ENCODE results near the gene AMPD2. TPM values are rescaled to one million over a fixed set of nuclear protein-coding genes. Genes with fewer than 3 reads are reported as not detected.

Gene AMPD2
- total RNA-seq, 1 donor = 59.4 TPM

DNA sequence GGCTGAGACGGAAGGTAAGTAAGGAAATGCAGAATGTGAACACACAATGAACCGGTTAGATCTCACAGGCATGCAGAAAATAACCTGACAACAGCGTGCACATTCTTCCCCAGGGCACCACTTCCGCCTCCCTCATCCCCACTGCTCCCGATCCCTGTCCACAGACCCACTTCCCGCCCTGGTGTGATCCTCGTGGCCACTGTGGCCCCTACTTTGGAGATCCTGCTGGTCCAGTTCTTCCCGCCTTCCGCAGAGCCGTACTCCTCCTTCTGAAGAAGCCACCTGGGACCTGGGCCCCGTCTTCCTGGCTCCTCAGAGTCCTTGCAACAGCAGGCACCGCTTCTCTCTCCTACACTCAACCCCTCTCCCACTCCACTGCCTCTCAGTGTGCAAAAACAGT is 34.9 kb downstream of the AMPD2 start:
- Histone ChIP-seq H3K4me3 (ENCODE audit: insufficient read depth, low read length) (no peak overlapping the region), H3K36me3 (ENCODE audit: insufficient read depth, low read length) (no peaks in the 10 kb centered on the region), H3K4me1 (ENCODE audit: insufficient read depth, low read length) (peaks cover 21% of the 10 kb centered on the region), H3K79me2 (ENCODE audit: insufficient read depth, low read length) (no peaks in the 10 kb centered on the region), H2AFZ (ENCODE audit: low read length) (no peak overlapping the region), H3K9me3 (ENCODE audit: low read depth, low read length) (no peaks in the 10 kb centered on the region), H3K4me2 (ENCODE audit: insufficient read depth, low read length) (no peak overlapping the region), H3K27me3 (ENCODE audit: insufficient read depth, low read length) (peaks cover 18% of the 10 kb centered on the region), H4K20me1 (ENCODE audit: insufficient read depth, low read length) (no peaks in the 10 kb centered on the region), H3K27ac (ENCODE audit: low read depth, low read length) (no peak overlapping the region)
- no peak for TF ChIP-seq CTCF (IDR thresholded peaks at IDR 0.05; ENCODE audit: extremely low read depth, low read depth, low read length)
- no peak for DNase-seq (ENCODE audit: insufficient read length, low spot score, missing footprints)

DNA sequence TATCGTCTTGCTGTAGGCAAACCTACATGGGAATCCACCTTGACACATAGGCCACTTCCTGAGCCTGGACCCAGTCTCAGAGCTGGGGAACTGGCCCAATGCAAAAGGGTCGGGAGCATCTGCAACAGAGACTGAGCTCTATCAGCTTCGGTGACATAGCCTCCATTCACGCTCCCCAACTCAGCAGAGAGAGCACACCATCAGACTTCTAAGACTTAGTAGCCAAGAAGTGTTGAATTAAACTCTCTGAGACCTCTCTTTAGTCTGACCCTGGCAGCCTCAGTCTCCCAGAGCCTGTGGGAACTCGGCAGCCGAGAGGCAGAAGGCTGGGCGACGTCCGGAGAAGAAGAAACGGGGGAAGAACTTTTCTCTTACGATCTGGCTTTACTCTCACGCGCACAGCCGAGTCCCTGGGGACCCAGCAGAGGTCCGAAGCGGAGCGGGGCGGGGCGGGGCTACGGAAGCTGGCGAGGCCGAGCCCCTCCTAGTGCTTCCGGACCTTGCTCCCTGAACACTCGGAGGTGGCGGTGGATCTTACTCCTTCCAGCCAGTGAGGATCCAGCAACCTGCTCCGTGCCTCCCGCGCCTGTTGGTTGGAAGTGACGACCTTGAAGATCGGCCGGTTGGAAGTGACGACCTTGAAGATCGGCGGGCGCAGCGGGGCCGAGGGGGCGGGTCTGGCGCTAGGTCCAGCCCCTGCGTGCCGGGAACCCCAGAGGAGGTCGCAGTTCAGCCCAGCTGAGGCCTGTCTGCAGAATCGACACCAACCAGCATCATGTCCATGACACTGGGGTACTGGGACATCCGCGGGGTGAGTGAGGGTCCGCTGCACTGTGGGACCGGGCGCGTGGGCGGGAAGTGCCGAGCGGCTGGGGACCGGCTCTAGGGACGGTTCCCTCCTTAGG is 36.2 kb downstream of the AMPD2 start, which contains the start of gene GSTM4:
Gene GSTM4 (plus strand): TSS at position 485 of the 905 bp plus-strand sequence. CDS start 291 bp downstream, at position 776.
- H3K79me2 ChIP-seq (ENCODE audit: insufficient read depth, low read length) = no peaks in the 10 kb centered on the region
- H3K27me3 ChIP-seq (ENCODE audit: insufficient read depth, low read length) = peaks cover 18% of the 10 kb centered on the region
- peak within 1 kb of the TSS; percentile 44 for H3K27ac ChIP-seq (ENCODE audit: low read depth, low read length)
- H4K20me1 ChIP-seq (ENCODE audit: insufficient read depth, low read length) = no peaks in the 10 kb centered on the region
- TF ChIP-seq CTCF (IDR thresholded peaks at IDR 0.05; ENCODE audit: extremely low read depth, low read depth, low read length) = no peak
- H3K9me3 ChIP-seq (ENCODE audit: low read depth, low read length) = no peaks in the 10 kb centered on the region
- peak; percentile 94 for DNase-seq (ENCODE audit: insufficient read length, low spot score, missing footprints)
- H3K4me3 ChIP-seq (ENCODE audit: insufficient read depth, low read length) = peak within 1 kb of the TSS; percentile 87
- no peaks in the 10 kb centered on the region for H3K36me3 ChIP-seq (ENCODE audit: insufficient read depth, low read length)
- peaks cover 11% of the 10 kb centered on the region for H3K4me1 ChIP-seq (ENCODE audit: insufficient read depth, low read length)
- H3K4me2 ChIP-seq (ENCODE audit: insufficient read depth, low read length) = peak within 1 kb of the TSS; percentile 83
- H2AFZ ChIP-seq (ENCODE audit: low read length) = peak within 1 kb of the TSS; percentile 92

- no peaks in the 10 kb centered on the region for H3K79me2 ChIP-seq (ENCODE audit: insufficient read depth, low read length)
- no peak overlapping the region for H3K27ac ChIP-seq (ENCODE audit: low read depth, low read length)
- no peak overlapping the region for H3K4me3 ChIP-seq (ENCODE audit: insufficient read depth, low read length)
- no peak for DNase-seq (ENCODE audit: insufficient read length, low spot score, missing footprints)
- no peaks in the 10 kb centered on the region for H3K36me3 ChIP-seq (ENCODE audit: insufficient read depth, low read length)
- H2AFZ ChIP-seq (ENCODE audit: low read length) = no peak overlapping the region
- no peaks in the 10 kb centered on the region for H3K9me3 ChIP-seq (ENCODE audit: low read depth, low read length)
- no peaks in the 10 kb centered on the region for H4K20me1 ChIP-seq (ENCODE audit: insufficient read depth, low read length)
- TF ChIP-seq CTCF (IDR thresholded peaks at IDR 0.05; ENCODE audit: extremely low read depth, low read depth, low read length) = no peak
- peaks cover 8% of the 10 kb centered on the region for H3K4me1 ChIP-seq (ENCODE audit: insufficient read depth, low read length)
- no peak overlapping the region for H3K4me2 ChIP-seq (ENCODE audit: insufficient read depth, low read length)
- peaks cover 5% of the 10 kb centered on the region for H3K27me3 ChIP-seq (ENCODE audit: insufficient read depth, low read length)
These were observed 37.8 kb downstream of the AMPD2 start for GRCh38 chr1:109657395-109657794.

DNA sequence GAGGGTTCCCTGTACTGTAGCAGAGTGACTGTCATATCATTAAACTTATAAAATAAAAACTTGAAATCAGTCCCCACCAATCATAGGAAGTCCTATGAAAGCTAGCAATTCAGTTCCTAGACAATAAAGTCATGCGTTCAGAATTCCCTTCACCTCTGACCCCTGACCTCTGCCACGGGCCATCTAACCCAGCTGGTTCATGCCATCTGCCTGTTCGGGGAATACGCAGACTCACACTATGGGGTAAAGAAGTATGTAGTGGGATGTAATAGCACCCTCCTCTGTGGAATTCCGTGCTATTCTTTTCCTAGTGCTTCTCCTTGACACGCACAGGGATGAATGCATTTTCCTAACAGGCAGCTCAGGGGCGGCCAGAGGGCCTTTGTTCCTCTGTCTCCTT is 38.3 kb downstream of the AMPD2 start:
- H3K27ac ChIP-seq (ENCODE audit: low read depth, low read length) = no peak overlapping the region
- H3K36me3 ChIP-seq (ENCODE audit: insufficient read depth, low read length) = no peaks in the 10 kb centered on the region
- H4K20me1 ChIP-seq (ENCODE audit: insufficient read depth, low read length) = no peaks in the 10 kb centered on the region
- peaks cover 5% of the 10 kb centered on the region for H3K27me3 ChIP-seq (ENCODE audit: insufficient read depth, low read length)
- no peak for TF ChIP-seq CTCF (IDR thresholded peaks at IDR 0.05; ENCODE audit: extremely low read depth, low read depth, low read length)
- H3K79me2 ChIP-seq (ENCODE audit: insufficient read depth, low read length) = no peaks in the 10 kb centered on the region
- H3K4me1 ChIP-seq (ENCODE audit: insufficient read depth, low read length) = peaks cover 8% of the 10 kb centered on the region
- H2AFZ ChIP-seq (ENCODE audit: low read length) = no peak overlapping the region
- H3K4me3 ChIP-seq (ENCODE audit: insufficient read depth, low read length) = no peak overlapping the region
- DNase-seq (ENCODE audit: insufficient read length, low spot score, missing footprints) = no peak
- no peak overlapping the region for H3K4me2 ChIP-seq (ENCODE audit: insufficient read depth, low read length)
- H3K9me3 ChIP-seq (ENCODE audit: low read depth, low read length) = no peaks in the 10 kb centered on the region
